Prostate gland (tissue), 2 donors: Measurements from ENCODE around the gene STAT4.

Experiments used
- CTCF ChIP-seq, 4 experiments: fragments of 200-600 bp in 2 of 4; fragments of 450-650 bp in 2 of 4; sonication (generic) in 2 of 4; IDR thresholded peaks; 1 replicate in 3 of 4; 2 replicates in 1 of 4; pipeline ENCODE4 v1.5.1; 2016 to 2019; ENCODE audit warnings: antibody characterized with exemption in 4 of 4, mild to moderate bottlenecking in 2 of 4, moderate library complexity in 2 of 4
- POLR2A ChIP-seq: fragments of 450-650 bp; IDR thresholded peaks from one replicate; pipeline ENCODE4 v1.6.1; 2016; ENCODE audit warnings: antibody characterized with exemption, mild to moderate bottlenecking

- TF ChIP-seq CTCF (IDR thresholded peaks at IDR 0.05) (no peak), POLR2A (no peak)
These were observed 25.5 kb upstream of the STAT4 start for GRCh38 chr2:191176305-191176704.
